ENCODE results near the gene ORM2.

The ORM2 gene

GRCh38 chr9:114355821-114356220, 26.2 kb downstream of the ORM2 start:
- TF ChIP-seq FOXP2 (optimal IDR thresholded peaks at IDR 0.05; ENCODE audit: borderline replicate concordance, extremely low read depth, extremely low read length, insufficient read depth) (no peak), TAF1 (IDR thresholded peaks at IDR 0.05; ENCODE audit: borderline replicate concordance, insufficient read depth, low read length) (no peak), SIN3A (IDR thresholded peaks at IDR 0.05; ENCODE audit: borderline replicate concordance, insufficient read depth, low read length) (no peak), REST (IDR thresholded peaks at IDR 0.05; ENCODE audit: insufficient read depth in 1 of 2, low read depth in 2 of 2, low read length in 2 of 2) (no peak), POLR2AphosphoS5 (IDR thresholded peaks at IDR 0.05; ENCODE audit: low read depth, low read length) (no peak)

GRCh38 chr9:114356792-114357191, 27.1 kb downstream of the ORM2 start:
- TF ChIP-seq TAF1 (IDR thresholded peaks at IDR 0.05; ENCODE audit: borderline replicate concordance, insufficient read depth, low read length) (no peak), POLR2AphosphoS5 (IDR thresholded peaks at IDR 0.05; ENCODE audit: low read depth, low read length) (no peak), FOXP2 (optimal IDR thresholded peaks at IDR 0.05; ENCODE audit: borderline replicate concordance, extremely low read depth, extremely low read length, insufficient read depth) (no peak), REST (IDR thresholded peaks at IDR 0.05; ENCODE audit: insufficient read depth in 1 of 2, low read depth in 2 of 2, low read length in 2 of 2) (no peak), SIN3A (IDR thresholded peaks at IDR 0.05; ENCODE audit: borderline replicate concordance, insufficient read depth, low read length) (no peak)

GRCh38 chr9:114357360-114357759, 27.7 kb downstream of the ORM2 start:
- TF ChIP-seq REST (IDR thresholded peaks at IDR 0.05; ENCODE audit: insufficient read depth in 1 of 2, low read depth in 2 of 2, low read length in 2 of 2): no peak

- no peak for TF ChIP-seq SIN3A (IDR thresholded peaks at IDR 0.05; ENCODE audit: borderline replicate concordance, insufficient read depth, low read length)
These were observed 28.3 kb downstream of the ORM2 start for GRCh38 chr9:114357911-114358328.

- no peak for TF ChIP-seq FOXP2 (optimal IDR thresholded peaks at IDR 0.05; ENCODE audit: borderline replicate concordance, extremely low read depth, extremely low read length, insufficient read depth)
- no peak for TF ChIP-seq SIN3A (IDR thresholded peaks at IDR 0.05; ENCODE audit: borderline replicate concordance, insufficient read depth, low read length)
- no peak for TF ChIP-seq TAF1 (IDR thresholded peaks at IDR 0.05; ENCODE audit: borderline replicate concordance, insufficient read depth, low read length)
- TF ChIP-seq POLR2AphosphoS5 (IDR thresholded peaks at IDR 0.05; ENCODE audit: low read depth, low read length): no peak
- TF ChIP-seq REST (IDR thresholded peaks at IDR 0.05; ENCODE audit: insufficient read depth in 1 of 2, low read depth in 2 of 2, low read length in 2 of 2): no peak
These were observed 30.1 kb downstream of the ORM2 start for GRCh38 chr9:114359801-114360200.

All from PFSK-1 (cell line).